ENCODE measurements around the gene SPDEF.

DNA sequence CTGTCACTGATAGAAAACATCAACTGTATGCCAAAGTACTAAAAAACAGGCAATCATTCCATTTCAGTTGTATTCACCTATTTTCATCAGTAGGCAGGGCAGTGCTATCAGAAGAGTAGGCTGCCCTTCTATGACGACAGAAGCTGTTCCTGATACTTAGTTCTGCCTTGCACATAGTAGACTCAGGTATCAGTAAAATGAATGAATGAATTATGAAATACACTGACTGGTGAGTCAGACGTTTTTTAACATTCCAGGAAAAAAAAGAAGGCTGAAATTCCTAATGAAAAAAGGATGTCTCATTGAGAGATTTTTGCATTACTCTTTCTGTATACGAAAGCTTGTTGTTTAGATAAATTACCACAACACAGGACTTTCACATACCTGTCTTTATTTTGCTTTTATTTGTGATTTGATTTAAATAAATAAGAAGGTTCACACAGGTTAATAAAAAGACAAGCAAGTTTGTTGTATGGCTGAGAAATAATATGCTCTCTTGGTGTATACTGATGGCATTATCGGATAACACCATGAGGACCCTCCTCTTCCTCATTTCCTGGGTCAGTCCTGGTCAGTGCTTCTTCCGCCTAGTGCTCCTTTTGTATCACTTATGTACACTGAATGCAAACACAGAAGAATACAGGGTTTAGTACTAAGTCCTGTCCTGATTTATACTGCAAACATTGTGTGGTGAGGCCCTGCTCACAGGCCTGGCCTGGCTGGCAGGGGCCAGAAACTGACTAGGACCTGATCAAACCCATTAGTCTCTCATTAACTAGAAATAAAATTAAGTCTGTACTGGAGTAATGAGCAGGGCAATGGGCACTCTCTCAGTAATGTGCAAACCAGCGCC lies 39.4 kb upstream of the SPDEF start:
- no peak for TF ChIP-seq POLR2A (IDR thresholded peaks at IDR 0.05)
- TF ChIP-seq, protein P1, sequence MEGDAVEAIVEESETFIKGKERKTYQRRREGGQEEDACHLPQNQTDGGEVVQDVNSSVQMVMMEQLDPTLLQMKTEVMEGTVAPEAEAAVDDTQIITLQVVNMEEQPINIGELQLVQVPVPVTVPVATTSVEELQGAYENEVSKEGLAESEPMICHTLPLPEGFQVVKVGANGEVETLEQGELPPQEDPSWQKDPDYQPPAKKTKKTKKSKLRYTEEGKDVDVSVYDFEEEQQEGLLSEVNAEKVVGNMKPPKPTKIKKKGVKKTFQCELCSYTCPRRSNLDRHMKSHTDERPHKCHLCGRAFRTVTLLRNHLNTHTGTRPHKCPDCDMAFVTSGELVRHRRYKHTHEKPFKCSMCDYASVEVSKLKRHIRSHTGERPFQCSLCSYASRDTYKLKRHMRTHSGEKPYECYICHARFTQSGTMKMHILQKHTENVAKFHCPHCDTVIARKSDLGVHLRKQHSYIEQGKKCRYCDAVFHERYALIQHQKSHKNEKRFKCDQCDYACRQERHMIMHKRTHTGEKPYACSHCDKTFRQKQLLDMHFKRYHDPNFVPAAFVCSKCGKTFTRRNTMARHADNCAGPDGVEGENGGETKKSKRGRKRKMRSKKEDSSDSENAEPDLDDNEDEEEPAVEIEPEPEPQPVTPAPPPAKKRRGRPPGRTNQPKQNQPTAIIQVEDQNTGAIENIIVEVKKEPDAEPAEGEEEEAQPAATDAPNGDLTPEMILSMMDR (IDR thresholded peaks at IDR 0.05), result no peak

Measured in body of pancreas (tissue), 4 donors.